Germinal center (tissue), 1 donor: ENCODE results near the gene TMTC2.

Experiments used
- DNase-seq: peaks from one replicate; pipeline ENCODE4 v3.0.0; 2012; ENCODE audit warnings: mixed read lengths, low spot score

The TMTC2 gene

DNA sequence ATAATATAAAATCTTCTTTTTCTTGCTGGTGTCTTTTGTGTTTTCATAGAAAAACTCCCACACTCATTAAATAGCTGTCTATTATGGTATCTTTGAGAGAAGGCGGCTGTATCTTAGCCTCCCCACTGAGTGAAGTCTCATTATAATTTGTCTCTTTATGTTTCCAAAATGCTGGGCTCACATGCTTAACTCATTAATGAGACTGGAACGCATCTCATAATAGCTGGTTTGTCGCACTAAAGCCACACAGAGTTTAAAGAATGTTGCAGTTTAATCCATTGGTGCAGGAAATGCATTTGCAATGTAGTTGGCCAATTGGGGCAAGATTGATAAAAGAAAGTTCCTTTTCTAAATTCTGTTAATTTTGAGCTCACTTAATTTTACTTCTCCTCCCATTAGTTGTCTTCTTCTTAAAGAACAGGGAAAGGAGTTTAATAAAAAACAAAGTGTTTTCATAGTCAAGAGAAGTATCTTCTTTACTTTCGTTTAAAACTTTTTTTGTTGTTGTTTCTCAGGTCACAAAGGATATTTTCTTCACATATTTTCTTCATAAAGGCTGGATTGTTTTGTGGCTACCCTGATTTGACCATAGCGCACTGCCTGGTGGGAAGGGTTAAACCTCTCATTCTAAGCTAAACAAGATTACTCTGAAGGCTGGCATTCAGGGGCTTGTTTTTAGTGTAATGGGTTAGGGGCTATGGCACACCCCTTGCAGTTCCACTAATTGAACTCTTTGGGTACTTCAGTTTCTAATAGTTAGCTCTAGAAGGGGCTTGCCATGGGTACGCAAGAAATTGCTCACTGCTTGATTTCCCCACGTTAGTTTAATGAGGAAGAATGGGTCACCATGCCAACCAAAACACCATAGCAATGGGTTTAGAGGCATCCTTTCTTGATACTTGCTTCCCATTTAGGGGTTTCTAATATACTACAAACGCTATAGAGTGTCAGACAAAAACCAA, 197.0 kb downstream of the TMTC2 start:
- no peak for DNase-seq

DNA sequence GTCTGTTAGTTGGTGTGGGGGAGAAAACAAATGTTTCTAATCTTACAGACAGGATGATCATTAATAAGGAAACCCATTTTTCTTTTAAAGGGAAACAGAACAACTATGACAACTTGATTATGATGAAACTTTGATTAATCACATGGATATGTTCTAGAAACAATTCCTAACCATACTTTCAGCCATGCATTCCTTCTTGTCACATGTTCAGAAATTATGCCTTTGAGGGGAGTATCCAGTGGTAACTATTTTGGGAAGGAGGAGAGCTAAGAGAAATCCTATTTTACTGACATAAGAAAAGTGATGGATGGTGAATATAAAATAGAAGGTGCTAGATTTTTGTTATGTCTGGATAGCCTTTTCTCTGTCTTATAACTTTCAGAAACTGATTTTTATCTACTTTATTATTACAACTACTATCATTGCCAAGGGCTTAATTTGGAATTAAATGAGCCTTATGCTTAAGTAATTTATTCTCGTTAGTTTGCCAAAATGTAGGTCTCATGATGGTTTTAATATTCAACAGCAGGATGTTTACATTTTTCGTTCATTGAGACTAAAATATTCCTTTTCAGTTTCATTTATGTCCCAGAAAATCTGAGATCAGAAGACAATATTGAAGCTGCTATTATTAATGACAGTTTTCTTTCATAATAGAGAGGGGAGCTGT, 200.1 kb downstream of the TMTC2 start:
- no peak for DNase-seq

DNA sequence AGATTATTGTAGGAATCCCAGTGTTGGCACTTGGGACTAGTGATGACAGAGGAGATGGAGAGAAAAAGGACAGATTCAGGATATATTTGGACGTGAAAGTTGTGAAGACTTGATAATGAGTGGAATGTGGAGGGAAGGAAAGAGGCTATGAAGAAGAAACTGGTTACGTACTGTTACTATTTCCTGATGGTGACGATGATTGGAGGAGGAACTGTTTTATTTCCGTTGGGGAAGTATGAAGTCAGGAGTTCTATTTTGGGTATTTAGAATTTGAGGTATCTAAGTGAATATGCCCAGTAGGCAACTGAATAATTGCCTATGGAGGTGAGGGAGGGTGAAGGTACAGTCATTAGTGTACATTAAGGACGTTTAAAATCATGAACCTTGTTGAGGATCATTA, 207.2 kb downstream of the TMTC2 start:
- DNase-seq = no peak

DNA sequence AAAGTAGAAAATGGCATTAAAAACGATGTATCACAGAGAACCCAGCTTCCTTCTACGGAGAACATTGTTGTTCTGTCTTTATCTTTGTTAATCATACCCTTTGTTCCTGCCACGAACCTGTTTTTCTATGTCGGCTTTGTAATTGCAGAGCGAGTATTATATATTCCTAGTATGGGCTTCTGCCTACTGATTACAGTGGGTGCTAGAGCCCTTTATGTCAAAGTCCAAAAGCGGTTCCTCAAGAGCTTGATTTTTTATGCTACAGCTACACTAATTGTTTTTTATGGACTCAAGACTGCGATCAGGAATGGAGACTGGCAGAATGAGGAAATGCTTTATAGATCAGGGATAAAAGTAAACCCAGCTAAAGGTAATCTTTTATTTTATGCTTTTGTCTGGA, 209.6 kb downstream of the TMTC2 start:
- DNase-seq = no peak

DNA sequence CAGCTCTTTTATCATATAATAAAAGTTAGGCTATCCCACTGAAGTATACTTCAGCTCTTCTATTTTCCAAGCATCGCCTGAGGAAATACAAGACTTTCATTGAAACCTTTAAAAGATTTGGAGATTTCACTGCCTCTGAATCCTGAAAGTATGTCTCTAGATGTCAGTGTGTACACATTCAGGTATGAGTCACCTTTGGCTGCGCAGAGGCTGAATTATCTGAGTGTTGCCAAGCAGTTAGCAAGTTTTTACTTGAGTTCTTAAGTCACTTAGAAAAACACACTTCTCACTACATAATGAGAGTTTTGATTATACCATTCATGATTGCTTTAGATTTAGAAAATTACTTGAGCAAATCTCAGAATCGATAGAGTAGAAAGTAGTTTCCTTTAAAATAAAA, 210.3 kb downstream of the TMTC2 start:
- no peak for DNase-seq

DNA sequence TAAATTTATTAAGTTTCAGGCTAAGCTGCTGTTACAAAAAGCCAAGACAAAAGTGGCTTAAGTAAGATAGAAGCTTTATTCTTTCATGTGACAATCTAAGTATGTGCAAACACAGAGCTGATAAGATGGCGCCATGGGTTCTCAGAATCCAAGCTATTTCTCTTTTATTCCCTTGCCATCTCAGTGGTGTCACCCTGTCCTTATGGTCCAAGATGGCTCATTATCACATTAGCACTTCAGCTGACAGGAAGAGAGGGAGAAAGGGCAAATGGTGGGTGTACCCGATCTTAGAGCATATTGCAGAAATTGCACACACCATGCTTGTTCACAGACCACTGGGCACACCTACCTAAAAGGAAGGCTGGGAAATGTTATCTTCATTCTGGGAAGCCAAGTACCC, 211.7 kb downstream of the TMTC2 start:
- DNase-seq = no peak

DNA sequence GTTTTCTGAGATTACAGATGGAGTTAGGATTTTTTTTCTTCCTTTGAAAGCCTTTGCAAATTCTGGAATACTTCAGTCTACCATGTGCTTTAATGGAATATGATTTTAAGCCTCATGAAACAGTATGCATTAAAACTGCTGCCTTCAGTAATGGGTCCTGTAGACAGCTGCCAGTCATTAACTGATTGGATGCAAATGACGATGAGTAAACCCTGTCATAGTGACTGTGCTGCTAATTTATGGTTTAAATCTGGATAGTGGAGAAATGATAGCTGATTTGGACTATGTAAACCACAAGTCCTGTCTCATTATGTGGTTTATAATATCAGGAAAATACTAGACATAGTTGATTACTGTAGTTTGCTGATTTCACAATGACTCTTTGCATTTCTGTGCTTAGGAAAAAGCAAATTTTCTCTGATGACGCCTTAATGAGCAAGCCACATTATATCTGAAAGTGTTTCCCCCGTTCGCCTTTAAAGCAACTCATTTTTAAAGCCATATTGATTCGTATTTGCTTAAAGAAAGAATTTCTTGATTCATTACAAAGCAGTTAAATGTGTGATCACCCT, 217.6 kb downstream of the TMTC2 start:
- no peak for DNase-seq

DNA sequence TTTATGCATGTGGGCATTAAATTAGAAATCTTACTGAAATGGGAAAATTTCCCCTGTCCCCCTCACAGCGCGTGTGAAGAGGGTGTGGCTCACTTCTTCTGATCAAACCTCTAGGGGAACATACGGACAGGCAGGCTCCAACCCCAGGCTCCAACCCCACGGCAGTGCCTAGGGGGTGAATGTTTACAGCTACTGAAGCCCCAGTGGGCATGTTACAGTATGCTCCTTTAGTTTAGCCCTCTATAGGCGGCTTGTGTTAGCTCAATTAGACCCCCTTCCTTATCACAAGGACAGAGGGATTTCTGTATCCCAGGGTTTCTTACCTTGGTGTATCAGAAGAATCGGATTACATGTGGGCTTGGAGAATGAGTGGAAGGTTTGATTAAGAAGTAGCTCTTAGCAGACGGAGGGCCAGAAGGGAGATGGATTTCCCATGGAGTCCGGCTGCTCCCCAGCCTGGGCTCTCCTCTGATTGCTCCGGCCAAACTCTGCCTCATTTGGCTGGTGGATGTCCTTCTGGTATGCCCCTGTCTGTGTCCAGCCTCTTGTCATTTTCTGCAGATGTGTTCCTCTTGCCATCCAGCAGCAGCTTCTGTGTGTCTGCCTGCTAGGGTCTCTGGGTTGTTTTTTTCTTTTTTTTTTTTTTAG, 223.7 kb downstream of the TMTC2 start:
- DNase-seq = no peak

DNA sequence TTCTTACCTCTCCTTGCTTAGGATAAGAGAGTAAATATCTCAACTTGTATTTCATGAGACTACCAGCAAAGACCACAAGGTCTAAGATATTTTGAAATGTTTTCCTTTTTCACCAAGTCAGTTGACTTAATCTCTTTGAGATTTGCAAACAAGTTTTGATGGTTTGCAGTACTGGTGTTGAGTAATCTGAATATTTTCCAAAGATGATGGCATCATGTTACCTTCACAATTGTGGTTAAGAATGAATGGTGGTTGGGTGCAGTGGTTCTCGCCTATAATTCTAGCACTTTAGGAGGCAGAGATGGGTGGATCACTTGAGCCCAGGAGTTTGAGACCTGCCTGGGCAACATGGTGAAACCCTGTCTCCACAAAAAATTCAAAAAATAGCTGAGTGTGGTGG, 225.7 kb downstream of the TMTC2 start:
- DNase-seq = no peak

DNA sequence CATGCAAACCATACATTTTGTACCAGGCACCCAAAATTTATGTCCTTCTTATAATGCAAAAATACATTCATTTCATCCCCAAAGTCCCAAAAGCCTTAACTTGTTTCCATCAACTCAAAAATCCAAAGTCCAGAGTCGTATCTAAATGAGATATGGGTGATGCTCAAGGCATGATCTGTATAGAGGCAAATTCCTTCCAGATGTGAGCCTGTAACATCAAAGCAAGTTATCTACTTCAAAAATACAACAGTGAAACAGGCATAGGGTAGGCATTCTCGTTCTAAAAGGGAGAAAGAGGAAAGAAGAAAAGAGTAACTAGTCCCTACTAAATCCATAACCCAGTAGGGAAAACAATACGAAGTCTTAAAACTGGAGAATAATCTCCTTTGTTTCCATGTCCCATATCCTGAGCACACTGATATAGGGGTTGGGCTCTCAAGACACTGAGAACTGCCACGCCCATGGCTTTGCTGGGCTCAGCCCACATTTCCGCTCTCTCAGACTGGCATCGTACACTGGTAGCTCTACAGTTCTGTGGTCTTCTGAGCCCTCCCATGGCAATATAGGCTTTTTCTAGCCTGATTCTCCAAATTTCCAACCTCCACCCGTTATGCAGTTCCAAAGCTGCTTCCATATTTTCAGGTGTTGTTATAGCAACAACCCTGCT, 232.8 kb downstream of the TMTC2 start:
- DNase-seq = no peak

DNA sequence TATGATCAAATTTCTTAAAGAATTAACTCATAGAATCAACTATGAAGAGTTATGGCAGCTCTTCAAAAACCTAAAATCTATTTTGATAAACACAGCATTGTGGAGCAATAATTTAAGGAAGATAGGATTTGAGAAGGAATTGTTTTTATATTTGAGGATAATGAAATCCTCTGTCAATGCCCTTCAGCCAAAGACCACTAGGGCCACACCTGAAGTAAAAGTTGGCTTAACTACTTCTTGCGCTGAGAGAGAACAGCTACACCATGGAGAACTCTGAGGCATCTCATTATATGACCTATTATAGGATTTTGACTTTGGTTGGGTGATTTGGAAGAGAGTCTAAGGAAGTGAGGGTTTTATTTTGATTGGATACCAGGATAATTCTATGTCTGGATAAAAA, 237.2 kb downstream of the TMTC2 start:
- DNase-seq = no peak

DNA sequence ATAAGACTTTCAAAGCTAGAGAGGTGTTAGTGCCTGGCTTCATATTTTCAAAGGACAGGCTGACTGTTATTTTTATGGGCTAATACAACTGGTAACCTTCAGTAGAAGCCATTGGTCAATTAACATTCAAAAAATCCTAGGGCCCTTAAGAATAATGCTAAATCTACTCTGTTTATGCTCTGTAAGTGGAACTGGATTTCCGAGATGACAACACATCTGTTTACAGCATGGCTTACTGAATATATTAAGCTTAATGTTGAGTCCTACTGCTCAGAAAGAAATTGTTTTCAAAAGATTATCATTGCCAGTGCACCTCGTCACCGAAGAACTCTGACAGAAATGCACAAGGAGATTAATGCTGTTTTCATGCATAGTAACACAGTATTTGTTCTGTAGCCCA, 239.9 kb downstream of the TMTC2 start:
- DNase-seq = no peak

DNA sequence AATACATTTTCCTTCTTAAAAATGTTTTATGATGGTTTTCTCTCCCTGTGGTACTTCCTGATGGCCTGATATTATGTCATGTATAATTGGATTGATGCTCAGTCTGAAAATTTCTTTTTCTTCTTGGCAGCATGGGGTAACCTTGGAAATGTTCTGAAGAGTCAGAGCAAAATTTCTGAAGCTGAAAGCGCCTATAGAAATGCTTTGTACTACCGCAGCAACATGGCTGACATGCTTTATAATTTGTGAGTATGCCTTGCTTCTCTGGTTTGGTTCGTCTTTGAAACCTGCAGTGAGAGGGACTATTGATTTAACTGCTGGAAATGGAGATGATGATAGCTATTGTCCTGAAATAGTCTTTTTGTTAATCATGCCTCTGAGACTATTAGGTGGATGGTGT, 243.6 kb downstream of the TMTC2 start:
- DNase-seq = no peak

DNA sequence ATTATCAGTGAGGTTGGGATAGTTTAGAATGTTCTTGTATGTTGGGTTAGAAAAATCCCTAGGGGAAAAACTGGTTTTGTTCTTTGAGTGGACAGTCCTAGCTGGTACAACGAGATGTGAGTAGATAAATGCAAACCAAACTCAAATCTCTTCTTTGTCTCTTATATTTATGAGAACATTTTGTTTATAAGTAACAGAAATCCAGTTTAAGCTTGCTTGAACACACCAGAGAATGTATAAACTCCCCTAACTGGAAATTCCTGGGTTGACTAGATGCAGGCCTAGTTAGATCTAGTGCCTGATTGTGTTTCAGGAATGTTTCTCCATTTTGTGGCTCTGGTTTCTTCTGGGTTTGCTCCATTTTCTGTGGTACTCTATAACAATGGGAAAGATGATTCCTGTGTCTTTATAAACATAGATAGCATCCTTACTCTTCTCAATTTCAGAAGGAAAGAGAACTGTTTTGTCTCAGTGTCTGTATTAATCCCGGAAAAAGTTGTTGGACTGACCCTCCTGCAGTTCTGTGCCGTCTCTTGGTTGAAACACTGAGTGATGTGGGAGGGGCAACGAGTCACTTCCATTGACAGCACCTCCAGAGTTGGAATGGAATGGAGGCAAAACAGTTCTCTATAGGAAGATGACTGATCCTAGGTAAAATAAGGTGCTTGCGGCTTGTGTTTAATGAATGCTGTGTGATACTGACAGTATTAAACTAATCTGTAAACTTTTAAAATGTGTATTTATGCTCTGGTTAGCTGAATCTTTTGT, 244.8 kb downstream of the TMTC2 start:
- DNase-seq = no peak

DNA sequence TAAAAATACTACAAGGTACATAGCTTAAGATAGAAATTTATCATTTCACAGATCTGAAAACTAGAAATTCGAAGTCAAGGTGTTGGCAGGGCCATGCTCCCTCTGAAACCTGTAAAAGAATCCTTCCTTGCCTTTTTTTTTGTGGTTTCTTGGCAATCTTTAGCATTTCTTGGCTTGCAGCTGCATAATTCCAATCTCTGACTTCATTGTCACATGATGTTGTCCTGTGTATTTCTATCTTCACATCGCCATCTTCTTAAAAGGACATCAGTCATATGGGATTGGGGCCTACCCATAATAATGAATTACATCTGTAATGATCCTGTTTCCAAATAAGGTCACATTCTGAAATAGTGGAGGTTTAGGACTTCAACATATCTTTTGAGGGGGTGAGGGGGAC, 250.4 kb downstream of the TMTC2 start:
- no peak for DNase-seq

DNA sequence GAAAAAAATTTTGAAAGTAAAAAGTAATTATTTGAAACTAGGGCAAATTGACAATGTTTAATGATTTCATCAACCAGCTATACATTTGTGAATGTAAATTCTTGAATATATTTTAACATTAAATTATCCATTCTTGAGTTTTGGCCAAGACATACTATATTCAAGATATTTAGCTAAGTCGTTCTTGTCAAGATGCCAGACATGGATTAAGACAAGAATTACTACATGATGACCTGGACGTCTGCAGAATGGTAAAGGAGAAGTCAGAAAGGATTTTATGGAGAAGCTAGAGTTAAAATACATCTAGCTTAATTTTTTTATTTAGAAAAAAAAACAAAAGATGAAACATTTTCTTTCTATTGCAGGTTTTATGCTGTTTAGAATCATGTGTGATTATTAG, 255.8 kb downstream of the TMTC2 start:
- DNase-seq = no peak

DNA sequence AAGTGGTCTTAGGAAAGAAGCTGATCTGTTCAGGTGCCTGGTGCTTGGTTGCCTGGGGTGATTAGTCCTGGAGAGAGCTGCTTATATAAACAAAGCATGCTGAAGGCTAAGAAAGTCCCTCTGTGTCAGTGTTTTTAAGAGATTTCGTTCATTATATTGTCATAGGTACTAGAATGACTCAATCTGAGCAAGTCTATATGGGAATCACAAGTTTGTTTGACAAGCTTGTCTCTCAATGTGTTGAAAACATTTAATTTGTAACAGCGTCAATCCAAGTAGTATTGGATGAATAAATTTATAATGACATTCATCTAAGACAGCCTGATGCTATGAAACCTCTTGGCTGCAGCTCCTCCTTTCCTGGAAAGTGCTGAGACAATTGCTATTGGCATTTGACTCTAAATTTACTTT, 256.3 kb downstream of the TMTC2 start:
- DNase-seq = no peak

DNA sequence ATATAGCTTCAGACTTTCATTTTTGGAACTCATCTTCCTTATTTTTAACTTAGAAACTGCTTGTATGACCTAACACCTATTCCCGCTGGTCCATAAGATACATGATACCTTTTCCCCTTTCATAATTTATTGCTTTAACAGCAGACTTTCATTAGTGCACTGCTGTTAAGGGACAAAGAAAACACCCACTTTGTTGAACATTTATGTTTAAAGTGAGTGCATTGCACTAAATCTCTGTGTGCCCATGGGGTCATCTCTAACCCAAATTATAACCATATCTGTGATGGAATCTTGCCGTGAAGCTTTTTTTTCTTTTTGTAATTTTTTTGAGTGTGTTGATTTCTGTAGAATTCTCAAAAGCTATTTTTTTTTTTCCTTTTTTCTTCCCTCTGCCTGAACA, 261.8 kb downstream of the TMTC2 start:
- no peak for DNase-seq

DNA sequence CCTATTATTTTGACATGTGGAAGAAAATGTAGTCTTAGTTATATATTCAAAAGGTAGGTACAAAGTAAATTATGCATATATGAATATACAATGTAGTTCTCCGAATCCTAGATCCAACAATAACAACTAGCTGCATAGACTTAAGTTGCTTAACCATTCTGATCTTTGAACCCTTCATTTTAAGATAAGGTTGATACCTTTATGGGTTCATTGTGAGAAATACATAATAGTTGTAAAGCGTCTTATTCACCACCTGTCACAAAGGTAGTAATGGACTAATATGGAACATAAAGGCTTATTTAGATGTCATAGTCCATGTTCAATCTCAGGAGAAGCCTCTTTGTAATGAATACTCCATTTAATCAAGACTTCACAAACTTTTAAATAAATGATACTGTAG, 263.6 kb downstream of the TMTC2 start:
- no peak for DNase-seq

DNA sequence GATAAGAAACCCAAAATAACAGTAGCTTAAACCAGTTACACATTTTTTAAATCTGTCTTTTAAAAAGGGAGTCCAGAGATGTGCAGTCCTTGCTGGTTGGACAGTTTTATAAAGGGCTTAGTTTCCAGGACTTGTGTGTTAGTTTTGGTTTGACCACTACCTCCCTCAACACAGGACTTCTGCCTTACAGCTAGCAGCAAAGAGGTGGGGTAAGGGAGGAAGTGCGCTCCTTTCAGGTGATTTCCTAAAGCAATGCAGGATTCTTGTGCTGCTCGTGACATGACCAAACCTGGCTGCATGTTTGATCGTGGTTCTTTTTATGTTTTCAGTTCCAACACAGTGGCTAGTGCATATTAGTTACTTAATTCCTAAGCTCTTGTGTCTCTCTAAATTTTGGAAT, 266.2 kb downstream of the TMTC2 start:
- DNase-seq = no peak

DNA sequence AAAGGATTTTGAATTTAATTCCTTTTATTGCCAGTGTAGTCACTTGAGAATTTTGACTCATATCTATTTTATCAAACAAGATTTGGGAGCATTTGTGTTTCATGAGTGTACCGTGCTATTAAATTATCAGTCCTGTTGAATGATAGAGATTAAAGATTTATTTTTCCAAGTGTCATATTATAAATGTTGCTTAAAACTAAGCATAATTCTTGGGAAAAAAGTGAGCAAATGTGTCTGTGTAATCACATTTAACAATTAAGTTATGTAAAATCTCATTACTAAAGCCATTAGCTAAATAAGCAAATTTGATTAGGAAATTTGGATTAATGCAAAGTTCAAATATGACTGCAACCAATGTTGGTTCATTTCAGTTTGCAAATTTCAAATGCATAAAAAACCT, 266.7 kb downstream of the TMTC2 start:
- no peak for DNase-seq
